HG03575 (cell line): ENCODE results near the gene MARK2.
"Not testable (repeated sequence)": the region's sequence is repeated elsewhere in the genome, so short reads cannot be mapped to it uniquely, and the experiment has no call there.

Experiments used
- ATAC-seq: cut with Tn5 transposase; IDR thresholded peaks from one replicate; pipeline ENCODE4 v1.9.1; 2021; ENCODE audit not compliant: unreplicated experiment, insufficient number of reproducible peaks, low FRiP score; ENCODE audit errors: extremely low read depth

Gene MARK2

DNA sequence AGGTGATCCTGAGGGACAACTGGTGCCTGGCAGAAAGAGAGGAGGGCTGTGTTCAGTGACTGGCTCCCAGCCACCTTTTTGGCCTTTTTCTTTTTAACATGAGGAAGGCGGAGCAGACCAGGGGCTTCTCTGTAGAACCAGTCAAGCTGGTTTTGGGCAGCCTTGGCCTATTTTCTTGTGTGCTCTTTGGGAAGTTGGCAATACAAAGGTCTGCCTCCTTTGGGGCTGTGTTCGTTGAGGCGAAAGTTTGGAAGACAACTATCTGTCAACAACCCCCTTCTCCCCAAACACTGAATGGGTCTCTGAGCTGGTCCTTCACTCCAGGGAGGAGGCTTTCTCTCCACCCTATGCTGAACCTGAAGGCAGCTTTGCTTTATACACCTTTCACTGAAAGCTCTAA lies 8.5 kb downstream of the MARK2 start:
- no peak for ATAC-seq

DNA sequence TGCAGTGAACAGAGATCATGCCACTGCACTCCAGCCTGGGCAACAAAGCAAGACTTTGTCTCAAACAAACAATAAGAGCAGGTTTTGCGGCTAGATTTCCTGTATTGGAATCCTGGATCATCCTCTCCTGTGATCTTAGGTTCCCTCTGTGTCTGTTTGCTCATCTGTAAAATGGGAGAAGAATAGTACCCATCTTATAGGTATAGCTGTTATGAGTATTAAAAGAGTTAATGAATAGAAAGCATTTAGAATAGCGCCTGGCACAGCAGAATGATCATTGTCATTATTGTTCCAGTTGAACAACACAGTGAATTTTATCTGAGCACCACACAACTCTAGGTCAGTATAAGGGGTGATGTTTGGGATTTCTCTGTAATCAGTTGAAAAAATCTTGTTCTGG lies 10.8 kb downstream of the MARK2 start:
- no peak for ATAC-seq

DNA sequence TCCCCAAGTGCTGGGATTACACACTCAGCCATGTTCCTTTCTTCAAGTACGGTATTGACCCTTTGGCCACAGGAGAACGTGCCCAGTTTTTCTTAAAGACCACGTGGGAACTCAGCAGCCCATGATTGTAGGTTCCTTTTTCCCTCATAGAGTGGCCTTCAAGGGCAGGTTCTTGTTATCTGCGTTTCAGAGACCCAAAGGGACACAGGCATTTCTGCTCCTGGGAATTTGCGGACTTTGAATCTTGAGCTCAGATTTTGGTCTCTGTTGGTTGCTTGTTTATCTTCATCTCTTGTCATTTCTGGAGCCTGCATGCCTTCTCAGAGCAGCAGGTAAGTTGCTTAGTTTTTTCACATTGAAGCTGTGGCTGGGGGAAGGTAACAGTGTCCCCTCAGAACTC lies 12.0 kb downstream of the MARK2 start:
- no peak for ATAC-seq

DNA sequence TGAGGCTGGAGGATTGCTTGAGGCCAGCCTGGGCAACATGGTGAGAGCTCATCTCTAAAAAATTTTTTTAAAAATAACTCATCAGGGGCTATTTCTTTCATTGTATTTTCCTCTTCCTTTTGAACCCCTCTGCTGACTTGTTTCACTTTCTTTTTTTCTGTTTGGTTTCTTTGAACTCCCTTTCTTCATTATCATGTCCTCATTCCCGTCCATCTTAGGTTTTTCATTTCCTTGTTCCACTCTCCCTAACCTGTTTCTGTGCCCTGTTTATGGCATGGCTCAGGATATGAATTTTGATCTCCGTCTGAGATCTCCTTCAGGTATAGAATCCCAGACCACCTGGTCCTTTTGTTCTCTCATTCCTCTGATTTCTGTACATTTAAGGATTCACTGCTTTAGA lies 12.5 kb downstream of the MARK2 start:
- no peak for ATAC-seq

DNA sequence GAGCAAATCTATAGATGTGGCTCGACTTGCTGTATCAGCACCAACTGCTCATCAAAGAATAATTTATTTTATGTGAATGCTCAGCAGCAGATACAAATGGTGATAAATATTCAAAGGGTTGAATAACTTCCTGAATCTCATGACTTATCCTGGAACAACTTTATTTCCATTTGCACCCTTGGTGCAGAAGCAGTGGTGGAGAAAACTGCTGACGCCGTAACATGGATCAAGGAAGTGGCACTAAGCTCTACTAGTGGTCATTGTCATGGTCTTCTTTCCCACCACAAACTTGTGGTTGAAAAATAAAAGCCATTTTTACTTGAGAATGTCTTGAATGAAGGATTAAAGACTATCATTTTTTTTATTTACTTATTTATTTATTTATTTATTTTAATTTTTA lies 14.6 kb downstream of the MARK2 start:
- ATAC-seq = no peak

DNA sequence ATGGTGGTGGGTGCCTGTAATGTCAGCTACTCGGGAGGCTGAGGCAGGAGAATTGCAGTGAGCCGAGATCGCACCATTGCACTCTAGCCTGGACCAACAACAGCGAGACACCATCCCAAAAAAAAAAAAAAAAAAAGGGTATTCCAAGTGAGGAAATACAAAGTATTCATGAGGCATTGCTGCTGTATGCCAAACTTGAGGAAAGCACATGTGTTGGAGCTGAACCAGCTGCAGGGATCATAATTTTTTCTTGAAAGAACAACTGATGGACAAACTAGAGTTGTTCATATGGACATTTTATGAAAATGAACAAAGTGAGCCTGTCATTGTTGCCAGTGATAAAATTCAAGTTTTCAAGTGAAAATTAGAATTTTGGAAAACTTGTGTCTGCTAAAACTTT lies 15.8 kb downstream of the MARK2 start:
- ATAC-seq = no peak

DNA sequence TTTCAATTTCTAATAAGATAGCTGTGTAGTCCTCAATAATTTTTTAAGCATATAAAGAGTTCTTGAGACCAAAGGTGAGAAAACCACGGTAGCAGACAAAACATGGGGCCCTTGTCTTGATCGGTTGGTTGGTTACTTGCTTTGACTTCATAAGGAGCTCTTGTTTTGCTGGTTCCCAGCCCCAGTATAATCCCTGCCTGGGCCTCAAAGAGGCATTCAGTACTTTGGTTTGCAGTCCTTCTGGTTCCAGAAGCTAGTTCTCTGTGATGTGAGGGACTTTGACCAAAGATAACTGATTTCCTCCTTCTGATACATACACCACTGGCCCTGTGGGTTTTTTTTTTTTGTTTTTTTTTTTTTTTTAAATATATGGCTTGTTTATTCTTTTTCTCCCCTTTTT lies 17.1 kb downstream of the MARK2 start:
- no peak for ATAC-seq

DNA sequence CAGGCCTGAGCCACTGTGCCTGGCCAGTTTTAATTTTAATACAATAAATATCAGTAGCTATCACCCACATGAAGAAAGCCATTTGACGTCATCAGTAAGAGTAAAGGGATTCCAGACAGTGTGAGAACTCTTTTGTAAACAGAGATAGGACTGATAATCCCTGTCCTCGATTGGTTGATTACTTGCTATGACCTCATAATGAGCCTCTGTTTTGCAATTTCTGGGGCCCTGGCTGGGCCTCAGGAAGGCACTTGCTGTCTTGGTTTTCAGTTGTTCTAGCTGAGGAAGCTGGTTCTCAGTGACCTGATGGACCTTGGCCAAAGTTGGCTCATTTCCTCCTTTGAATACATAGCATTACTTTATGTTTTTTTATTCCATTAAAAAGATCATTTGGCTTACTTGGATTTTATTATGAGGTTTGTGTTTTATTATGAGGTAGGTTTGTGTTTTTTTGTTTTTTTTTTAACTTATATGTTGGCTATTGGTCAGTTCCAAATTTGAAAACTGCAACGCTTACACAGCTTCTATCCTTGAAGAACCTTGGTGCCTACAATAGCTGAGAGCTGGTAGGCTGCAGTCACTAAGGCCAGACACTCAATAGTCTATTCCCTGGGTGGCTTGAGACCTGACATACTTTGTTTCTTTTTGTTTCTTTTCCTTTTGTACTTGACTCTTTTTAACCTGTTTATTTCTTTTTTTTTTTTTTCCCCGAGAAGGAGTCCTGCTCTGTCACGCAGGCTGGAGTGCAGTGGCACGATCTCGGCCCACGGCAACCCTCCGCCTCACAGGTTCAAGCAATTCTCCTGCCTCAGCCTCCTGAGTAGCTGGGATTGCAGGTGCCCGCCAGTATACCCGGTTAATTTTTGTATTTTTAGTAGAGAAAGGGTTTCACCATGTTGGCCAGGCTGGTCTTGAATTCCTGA lies 20.0 kb downstream of the MARK2 start:
- no peak for ATAC-seq

DNA sequence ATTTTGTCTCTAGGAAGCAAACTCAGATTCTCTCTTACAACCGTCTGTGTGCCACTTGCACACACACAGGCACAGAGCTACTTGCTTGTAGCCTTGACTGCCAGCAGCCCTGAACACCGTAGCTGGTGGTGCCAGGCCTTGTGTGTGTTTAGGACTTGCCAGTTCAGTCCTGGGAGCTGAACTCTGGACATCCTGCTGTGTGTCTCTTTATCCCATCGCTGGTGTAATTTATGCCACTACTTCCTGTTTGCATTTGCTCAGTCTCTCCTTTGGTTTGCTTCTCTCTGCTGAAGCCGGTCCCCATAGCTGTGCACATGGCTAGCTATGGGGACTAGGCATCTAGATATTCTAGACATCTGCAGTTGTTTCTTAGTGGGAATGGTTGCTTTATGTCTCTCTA lies 24.0 kb downstream of the MARK2 start:
- ATAC-seq = no peak

DNA sequence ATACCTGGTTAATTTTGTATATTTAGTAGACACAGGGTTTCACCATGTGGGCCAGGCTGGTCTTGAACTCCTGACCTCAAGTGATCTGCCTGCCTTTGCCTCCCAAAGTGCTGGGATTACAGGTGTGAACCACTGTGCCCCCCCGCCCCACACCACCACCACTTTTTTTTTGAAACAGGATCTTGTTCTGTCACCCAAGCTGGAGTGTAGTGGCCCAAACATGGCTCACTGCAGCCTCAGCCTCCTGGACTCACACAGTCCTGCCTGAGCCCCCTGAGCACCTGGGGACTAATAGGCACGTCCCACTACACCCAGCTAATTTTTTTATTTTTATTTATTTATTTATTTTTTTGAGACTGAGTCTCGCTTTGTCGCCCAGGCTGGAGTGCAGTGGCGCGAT lies 24.7 kb downstream of the MARK2 start:
- not testable (repeated sequence) for ATAC-seq

DNA sequence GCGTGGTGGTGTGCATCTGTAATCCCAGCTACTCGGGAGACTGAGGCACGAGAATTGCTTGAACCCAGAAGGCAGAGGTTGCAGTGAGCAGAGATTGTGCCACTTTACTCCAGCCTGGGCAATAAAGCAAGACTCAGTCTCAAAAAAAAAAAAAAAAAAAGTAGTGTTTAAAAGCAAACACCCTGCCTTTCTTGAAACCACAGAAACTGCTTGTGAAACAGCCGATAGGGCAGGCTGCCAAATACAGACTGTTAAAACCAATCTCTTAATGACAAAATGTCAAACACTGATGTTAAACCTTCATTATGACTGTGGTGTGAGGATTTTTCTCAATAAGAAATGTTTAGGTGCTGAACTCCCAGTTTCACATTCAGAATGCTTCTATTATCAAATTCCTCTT lies 27.3 kb downstream of the MARK2 start:
- no peak for ATAC-seq

DNA sequence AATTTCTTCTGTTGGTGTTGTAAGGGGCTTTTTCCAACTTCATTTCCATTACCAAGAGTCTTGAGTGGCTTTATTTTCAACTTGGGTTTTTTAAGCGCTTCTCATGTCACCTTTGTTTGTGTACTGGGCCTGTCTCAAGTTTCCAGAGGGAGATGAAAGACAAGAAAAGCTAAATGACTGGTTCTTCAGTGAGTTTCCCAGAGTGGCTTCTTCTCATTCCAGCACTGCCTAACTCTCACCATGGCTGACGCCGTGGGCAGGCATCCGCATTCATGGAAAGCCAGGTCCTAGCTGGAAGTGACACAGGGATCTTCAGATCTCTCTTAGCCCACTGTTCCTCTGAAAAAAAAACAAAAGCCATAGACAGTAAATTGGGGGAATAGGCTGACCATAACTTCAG lies 28.6 kb downstream of the MARK2 start:
- ATAC-seq = no peak

DNA sequence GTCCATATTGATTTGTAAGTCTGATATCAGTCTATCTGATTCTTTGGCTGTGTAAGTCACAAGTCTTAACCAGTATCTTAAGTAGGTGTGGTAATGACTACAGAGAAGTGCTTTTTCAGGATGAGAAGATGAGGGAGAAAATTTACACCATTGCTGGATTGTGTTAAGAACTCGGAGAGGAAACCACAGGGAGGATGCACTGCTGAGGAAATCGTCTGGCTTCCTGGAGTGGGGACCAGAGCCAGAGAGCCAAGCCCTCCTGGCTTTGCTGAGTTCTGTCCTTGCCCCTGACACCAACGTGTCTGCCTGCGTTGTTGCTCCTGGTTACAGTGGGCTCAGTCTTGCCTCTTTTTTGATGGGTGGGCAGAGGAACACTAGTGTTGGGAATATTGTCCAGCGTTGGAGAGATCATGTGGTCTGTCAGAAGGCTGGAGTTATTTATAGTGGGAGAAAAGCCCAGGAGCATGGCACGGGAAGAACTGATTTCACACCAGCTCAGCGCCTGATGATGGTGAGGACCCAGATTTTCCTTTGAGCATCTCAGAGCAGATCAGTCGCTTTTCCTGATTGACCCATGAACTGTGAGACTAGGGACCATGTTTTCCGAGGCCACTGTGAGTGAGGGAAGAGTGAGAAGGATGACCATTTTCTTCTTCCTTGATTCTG lies 29.6 kb downstream of the MARK2 start:
- no peak for ATAC-seq

DNA sequence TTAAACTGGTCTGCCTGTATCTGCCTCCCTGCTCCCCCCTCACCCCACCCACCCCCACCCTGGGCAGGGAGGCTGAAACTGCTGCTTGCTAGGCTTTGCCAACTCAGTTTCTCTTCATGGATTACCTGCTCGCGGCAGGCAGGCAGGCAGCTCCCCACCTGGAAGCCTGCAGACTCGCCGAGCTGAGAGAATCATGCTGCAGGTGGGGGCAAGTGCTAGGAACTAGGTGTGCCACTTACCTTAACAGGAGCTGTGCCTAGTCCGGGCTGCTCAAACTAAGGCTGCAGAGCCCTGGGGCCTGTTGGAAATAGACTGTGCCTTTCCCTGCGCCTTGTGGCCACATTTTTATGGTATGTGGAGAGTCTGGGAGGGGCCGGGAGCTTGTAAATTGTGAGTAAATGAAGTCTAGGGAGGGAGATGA lies 30.3 kb downstream of the MARK2 start:
- no peak for ATAC-seq

DNA sequence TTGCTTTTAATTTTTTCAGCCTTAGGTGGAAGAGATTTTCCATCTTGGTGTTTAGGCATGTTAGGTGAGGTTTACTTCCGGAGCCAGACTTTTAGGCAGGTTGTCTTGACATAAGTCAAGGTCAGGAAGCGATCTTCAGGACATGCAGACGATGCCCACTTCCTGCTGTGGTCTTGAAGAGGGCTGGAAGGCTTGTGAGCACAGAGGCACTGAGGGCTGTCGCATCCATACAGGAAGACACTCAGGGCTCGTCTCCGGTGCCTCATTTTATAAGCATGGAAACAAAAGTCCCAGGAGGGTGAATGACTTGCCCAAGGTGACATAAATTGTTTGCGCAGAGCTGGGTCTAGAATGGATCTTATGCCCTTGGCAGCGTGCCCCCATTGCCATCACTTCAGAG lies 30.8 kb downstream of the MARK2 start:
- no peak for ATAC-seq

DNA sequence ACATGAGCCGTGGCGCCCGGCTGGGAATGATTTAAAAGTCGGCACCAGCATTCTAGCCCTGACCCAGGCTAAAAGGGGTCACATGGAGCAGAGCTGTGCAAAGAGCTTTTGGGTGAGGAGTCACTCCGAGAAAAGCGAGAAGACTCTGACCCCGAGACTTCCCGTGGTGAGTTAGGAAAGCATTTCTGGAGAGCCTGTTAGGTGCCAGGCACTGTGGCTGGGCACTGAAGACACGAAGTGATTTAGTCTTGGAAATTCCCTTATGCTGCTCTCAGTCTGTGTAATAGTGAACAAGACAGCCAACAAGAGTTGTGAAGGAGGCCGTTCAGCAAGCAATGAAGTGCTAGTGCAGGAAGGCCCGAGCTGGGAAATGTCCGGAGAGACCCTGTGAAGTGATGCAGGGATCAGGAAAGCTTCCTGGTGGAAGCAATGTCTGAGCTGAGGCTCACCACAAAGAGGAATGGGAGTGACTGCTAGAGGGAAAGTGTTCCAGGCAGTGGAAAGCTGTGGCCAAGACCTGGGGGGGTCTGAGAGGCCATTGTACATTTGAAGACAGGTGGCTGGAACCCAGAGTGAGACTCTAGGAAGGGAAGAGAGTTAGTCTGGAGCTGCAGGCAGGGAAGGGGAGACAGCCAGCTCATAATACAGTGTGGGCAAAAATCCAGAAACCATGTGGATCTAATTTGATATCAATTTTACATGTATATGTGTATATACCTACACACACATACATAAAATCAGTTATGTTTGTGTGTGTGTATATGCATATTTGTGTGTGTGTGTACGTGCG lies 31.6 kb downstream of the MARK2 start:
- ATAC-seq = no peak

DNA sequence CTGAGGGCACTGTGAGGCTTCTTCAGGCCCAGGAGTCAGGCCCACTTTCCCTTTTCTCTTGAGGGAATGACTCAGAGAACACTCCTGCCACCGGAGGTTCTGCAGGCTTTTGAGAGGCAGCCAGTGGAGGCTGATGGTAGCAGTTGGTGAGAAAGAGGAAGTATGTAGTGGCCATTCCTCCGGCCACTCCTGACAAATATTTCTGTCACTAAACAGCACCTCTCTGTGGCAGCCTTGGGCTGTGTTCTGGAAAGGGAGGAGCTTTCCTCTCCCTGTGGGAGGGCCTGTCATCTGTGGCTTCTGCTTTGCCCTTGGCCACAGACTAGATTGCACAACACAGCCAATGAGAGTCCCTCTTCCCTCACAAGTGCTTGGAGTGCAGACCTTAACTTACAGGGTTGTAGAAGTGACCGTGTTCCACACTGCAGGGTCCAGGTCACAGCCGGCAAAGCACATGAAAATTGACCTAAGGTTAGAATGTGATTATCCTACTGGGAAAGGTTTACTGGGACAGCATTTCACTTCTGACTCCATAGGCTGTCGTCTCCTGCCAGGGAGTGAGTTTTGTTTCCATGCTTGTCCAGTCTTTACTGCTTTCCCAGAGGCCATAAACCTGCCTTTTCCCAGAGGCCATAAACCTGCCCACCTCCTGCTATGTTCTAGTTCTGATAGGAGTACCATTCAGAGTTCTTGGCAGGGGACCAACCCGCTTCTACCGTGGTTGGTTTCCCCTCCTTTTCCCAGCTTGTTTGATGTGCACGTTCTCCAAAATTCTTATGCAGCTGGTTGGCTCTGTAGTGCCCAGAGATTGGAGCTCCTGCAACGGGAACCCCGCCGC lies 33.3 kb downstream of the MARK2 start:
- ATAC-seq = peak; percentile 76

DNA sequence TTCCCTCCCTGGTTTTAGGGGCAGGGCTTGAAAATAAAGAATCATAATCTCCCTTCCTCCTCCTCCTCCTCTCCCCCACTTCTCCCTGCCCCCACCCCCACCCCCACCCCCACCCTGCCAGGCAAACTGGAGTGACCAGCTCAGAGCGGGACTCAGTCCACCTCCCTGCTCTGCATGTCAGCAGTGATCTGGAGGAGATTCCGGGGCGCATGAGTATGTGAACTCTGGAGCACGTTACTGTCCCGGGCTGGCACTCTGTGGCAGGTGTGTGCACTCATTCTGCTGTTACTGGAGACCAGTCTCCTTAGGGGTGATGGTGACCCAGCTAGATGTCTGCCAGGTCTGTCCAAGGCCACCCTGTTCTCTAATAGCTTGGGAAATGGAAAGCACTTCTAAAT lies 33.9 kb downstream of the MARK2 start:
- ATAC-seq = no peak

DNA sequence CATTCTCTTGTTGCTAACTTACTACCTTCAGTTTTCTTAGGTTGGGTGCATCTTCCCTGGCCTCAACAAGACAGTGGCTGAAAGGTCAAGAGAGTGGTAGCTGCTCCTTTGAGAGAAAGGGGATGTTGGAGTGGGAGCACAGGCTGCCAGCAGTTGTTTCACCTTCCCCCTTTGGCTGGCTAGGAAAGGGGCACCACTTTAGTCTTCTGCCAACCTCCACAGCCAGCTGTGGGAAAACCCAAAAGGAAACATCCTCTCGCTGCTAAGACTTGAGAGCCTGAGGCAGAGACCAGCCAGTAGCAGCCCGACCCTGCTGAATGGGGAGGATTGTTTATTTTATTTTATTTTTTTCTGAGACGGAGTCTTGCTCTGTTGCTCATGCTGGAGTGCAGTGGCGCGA lies 34.4 kb downstream of the MARK2 start:
- ATAC-seq = no peak
